GM18858 (cell line): ENCODE data around the gene TRAF3.

Source experiments
- ATAC-seq: cut with Tn5 transposase; IDR thresholded peaks from one replicate; pipeline ENCODE4 v1.9.1; 2021; ENCODE audit not compliant: unreplicated experiment

The TRAF3 gene

GRCh38 chr14:102949062-102949800 is 172.0 kb downstream of the TRAF3 start:
- no peak for ATAC-seq

GRCh38 chr14:102949801-102950451 is 172.7 kb downstream of the TRAF3 start:
- ATAC-seq = no peak

- no peak for ATAC-seq
These were observed 173.8 kb downstream of the TRAF3 start for GRCh38 chr14:102951034-102951433.

- ATAC-seq = no peak
These were observed 174.6 kb downstream of the TRAF3 start for GRCh38 chr14:102951799-102952198.

- no peak for ATAC-seq
These were observed 175.0 kb downstream of the TRAF3 start for GRCh38 chr14:102952276-102952675.

GRCh38 chr14:102953100-102953499 is 175.9 kb downstream of the TRAF3 start:
- ATAC-seq = no peak

- no peak for ATAC-seq
These were observed 177.0 kb downstream of the TRAF3 start for GRCh38 chr14:102954081-102954789.

- ATAC-seq = no peak
These were observed 178.6 kb downstream of the TRAF3 start for GRCh38 chr14:102955636-102956408.

- no peak for ATAC-seq
These were observed 180.0 kb downstream of the TRAF3 start for GRCh38 chr14:102957222-102957621.

- ATAC-seq = no peak
These were observed 181.2 kb downstream of the TRAF3 start for GRCh38 chr14:102958461-102958860.
